ENCODE data around the gene ZNF581.

GRCh38 chr19:55656552-55656951 lies 13.1 kb downstream of the ZNF581 start:
- TF ChIP-seq CTCF (conservative IDR thresholded peaks at IDR 0.05; ENCODE audit: low read depth, low read length): no peak
- no peak for TF ChIP-seq EZH2phosphoT487 (IDR thresholded peaks at IDR 0.05; ENCODE audit: borderline replicate concordance, low read length)
